ENCODE data around the gene ADGRV1.
"Not testable (repeated sequence)": the region's sequence is repeated elsewhere in the genome, so short reads cannot be mapped to it uniquely, and the experiment has no call there.

Gene ADGRV1

GRCh38 chr5:90902170-90902569 lies 343.6 kb downstream of the ADGRV1 start:
- no peak for DNase-seq (ENCODE audit: low spot score)

DNA sequence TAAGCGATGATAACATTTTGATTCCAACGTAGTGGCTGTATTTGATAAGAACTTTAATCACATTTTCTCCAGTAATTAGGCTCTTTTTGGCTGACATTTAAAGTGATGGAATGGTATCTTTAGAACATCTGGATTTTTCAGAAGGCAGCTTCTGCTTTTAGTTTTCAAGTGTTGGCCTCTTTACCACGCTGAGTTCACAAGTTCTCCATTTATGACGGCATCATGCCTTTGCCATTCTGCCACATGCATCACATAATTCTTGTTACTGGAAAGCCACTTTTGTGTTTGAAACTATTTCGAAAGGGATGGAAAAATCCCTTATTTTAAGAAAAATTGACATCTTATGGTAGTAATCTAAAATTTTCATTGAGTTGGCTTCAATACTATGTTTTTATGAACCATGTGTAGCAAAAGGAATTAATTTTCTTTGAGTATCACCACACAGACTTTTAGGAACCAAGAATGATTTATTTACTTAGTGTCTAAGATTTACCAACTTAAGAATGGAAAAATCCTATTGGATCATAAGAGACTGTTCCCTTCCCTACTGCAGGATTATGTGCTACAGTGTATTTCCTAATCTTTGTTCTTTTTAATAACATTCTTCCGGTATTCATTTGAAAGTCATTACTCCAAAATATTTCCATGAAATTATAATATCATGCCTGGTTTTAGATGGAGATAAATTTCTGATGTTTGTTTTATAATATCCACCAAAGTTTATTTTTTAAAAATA lies 344.2 kb downstream of the ADGRV1 start:
- no peak for DNase-seq (ENCODE audit: low spot score)

- DNase-seq (ENCODE audit: low spot score), result no peak
Observed at GRCh38 chr5:90909101-90909503, 350.5 kb downstream of the ADGRV1 start.

DNA sequence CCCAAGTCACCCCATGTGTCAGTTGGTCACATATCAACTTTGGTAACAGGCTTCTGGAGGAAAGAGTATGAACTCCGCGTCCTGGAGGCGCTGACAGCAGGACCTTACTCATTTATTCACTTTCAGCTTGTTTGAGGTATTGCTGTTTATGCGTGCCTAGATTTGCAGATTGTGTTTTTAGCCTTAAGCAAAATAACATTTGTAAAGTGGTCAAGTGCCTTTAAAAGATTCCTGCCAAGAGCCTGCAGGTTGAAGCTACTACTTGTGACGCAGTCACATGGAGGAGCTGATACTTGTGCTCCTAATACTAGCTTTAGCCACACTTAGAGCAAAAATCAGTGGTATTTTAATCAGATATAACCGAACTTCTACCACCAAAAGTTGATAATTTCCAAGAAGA lies 351.3 kb downstream of the ADGRV1 start:
- DNase-seq (ENCODE audit: low spot score), result no peak

GRCh38 chr5:90911169-90911568 lies 352.6 kb downstream of the ADGRV1 start:
- no peak for DNase-seq (ENCODE audit: low spot score)

- no peak for DNase-seq (ENCODE audit: low spot score)
Observed at GRCh38 chr5:90912476-90912875, 353.9 kb downstream of the ADGRV1 start.

DNA sequence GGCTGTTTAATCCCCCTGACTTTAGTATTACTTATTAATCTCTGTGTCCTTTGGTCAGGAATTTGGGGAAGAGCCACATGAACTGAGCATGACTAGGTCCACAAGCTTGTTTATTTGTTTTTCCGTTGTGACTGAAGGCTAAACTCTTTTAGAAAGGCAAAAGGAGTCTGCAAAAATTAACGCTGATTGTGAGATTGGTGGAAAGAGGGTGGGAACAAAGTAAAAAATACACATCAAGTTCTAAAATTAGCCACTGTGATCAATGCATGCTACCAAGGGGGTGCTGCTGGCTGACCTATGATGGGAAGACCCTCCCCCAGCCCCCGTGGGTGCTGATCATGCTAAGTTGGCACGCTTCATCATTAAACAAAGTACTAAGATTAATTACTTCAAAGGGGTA lies 356.8 kb downstream of the ADGRV1 start:
- DNase-seq (ENCODE audit: low spot score), result no peak

- DNase-seq (ENCODE audit: low spot score), result no peak
Observed at GRCh38 chr5:90916947-90917800, 358.6 kb downstream of the ADGRV1 start.

DNA sequence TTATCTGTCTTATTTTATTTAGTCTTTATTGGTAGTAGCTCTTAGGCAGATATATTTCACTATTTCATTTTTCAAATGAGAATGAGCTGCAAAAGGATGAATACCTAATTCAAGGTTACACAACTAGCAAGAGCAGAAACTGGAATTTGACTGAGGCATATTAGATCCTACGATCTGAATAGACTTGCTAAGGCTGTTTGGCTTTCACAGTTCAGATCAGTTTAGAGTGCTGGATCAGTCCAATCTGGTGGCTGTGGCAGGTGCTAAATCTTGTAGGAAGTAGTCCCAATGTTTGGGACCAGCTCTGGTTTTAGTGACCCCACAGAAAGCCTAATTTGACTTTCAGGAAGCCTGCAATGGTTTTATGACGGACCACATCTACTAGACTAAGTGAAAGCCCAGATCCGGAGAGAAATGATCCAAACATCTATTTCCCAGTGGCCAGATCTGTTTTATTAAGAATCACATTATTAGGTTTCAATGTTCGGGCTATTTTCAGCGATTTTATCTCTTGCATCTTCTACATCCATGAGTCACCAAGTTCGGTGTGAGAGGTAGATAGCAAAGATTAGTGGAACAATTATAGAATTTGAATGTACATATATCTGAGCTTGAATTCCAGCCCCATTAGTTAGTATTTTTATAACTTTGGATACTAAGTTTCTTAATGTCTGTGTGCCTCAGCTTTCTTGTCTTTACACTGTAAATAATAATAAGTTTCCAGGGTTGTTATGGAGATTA lies 359.5 kb downstream of the ADGRV1 start:
- no peak for DNase-seq (ENCODE audit: low spot score)

- DNase-seq (ENCODE audit: low spot score), result no peak
Observed at GRCh38 chr5:90921418-90921973, 362.9 kb downstream of the ADGRV1 start.

DNA sequence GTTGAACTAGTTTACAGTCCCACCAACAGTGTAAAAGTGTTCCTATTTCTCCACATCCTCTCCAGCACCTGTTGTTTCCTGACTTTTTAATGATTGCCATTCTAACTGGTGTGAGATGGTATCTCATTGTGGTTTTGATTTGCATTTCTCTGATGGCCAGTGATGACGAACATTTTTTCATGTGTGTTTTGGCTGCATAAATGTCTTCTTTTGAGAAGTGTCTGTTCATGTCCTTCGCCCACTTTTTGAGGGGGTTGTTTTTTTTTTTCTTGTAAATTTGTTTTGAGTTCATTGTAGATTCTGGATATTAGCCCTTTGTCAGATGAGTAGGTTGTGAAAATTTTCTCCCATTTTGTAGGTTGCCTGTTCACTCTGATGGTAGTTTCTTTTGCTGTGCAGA lies 365.6 kb downstream of the ADGRV1 start:
- not testable (repeated sequence) for DNase-seq (ENCODE audit: low spot score)

DNA sequence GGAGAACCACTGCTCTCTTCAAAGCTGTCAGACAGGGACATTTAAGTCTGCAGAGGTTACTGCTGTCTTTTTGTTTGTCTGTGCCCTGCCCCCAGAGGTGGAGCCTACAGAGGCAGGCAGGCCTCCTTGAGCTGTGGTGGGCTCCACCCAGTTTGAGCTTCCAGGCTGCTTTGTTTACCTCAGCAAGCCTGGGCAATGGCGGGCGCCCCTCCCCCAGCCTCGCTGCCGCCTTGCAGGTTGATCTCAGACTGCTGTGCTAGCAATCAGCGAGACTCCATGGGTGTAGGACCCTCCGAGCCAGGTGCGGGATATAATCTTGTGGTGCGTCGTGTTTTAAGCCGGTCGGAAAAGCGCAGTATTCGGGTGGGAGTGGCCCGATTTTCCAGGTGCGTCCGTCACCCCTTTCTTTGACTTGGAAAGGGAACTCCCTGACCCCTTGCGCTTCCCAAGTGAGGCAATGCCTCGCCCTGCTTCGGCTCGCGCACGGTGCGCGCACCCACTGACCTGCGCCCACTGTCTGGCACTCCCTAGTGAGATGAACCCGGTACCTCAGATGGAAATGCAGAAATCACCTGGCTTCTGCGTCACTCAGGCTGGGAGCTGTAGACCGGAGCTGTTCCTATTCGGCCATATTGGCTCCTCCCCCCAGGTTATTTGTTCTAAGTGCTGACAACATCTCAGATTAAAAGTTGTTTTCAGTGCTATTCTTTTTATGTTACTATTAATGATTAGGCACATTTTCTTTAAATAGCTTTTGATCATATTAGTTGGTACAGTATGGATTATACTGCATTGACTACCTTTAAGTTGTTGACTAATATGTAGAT lies 370.6 kb downstream of the ADGRV1 start:
- not testable (repeated sequence) for DNase-seq (ENCODE audit: low spot score)

DNA sequence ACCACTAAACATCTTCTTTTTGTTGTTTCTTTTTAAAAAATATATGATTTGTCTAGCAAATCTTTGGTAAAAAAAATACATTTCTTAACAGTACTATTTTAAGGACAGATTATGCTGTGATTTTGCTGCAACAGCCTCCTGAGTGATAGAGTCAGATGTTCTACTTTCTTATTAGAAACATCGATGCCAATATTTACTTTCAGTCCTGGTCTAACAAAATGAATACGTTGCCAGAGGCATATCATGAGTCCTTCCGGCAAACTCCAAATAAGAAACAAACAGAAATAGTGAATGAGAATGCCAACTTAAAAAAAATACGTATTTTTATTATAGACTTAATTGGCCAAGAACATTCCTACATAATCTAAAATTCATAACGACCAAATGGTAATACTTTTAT lies 371.5 kb downstream of the ADGRV1 start:
- no peak for DNase-seq (ENCODE audit: low spot score)

DNA sequence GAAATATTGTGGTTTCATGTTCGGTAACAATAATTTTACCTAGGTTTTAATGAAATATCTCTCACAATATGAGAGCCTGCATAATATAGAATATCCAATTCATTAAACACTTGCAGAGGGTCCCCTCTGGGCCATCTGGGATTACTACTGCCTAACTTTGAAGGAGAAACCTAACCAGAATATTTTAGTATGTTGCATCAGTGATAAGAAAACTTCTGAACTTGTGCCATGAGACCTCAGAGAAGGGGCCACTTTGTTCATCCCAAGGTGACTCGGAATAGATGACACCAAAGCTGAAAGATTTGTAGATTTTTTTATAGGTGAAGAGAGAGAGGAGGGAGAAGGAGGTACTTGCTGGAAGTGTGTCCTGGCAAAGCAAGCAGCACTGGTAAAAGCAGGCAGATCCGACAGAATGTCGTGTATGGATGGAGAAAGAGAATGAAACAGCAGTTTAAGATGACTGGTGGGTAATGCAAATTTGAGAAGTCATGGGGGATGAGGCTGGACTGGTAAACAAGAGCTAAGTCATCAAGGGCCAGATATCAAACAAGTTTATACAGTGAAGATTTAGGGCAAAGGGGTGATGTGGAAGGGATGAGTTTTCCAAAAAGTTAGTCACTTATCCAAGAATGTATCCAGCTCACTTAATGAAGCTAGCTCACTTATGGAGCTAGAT lies 372.3 kb downstream of the ADGRV1 start:
- DNase-seq (ENCODE audit: low spot score), result no peak

GRCh38 chr5:90932052-90932699 lies 373.6 kb downstream of the ADGRV1 start:
- peak; percentile 66 for DNase-seq (ENCODE audit: low spot score)

DNA sequence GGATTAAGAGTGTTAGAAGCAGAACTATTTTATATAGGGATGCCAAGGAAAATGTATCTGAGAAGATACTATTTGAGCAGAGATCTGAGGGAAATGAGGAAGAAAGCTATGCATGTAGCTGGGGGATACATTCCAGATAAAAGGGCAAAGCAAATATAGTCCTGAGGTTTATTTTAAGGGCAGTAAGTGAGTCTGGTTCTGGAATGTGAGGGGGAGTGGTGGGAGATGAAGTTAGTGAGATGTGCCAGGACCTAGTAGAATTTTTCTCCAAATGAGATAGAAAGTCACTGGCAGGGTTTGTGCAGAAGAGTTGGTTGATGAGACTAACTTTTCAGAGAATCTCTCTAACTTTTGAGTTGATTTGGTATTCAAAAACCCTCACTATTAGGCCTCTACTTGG lies 374.7 kb downstream of the ADGRV1 start:
- no peak for DNase-seq (ENCODE audit: low spot score)

DNA sequence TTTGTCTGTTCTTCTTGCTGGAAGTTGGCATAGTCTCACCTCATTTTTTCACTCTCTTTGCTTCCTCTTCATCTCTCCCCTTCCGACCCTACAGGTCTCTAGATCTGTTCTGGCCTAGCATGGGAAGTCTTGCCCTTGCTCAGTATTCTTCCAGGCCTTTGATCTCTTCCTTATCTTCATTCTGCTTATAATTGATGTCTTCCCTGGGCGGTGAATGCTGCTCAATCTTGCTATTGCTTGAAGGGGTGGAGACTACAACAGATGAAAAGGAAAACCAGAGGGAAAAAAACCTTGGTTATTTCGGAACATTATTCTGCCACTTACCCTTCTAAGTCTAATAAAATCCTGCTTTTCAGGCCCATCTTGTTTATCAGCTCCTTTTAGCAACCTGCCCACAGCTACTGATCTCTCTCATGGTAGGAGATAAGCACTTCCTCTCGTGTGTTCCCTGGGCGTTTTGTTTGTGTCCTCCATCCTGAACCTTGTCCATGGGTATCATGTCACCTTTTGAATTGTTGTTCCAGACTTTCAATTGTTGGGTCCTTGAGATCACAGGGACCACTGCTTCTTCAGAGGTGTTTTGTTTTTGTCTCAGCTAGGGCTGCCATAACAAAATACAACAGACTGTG lies 375.6 kb downstream of the ADGRV1 start:
- DNase-seq (ENCODE audit: low spot score), result no peak

GRCh38 chr5:90934738-90935137 lies 376.1 kb downstream of the ADGRV1 start:
- no peak for DNase-seq (ENCODE audit: low spot score)

- DNase-seq (ENCODE audit: low spot score), result no peak
Observed at GRCh38 chr5:90939211-90939610, 380.6 kb downstream of the ADGRV1 start.

Measured in LoVo (cell line).